ENCODE measurements around the gene SLCO4A1. TPM values are rescaled to one million over a fixed set of nuclear protein-coding genes. Genes with fewer than 3 reads are reported as not detected.

The SLCO4A1 gene
- total RNA-seq, 4 donors from 2014 or later, result 24.3 to 73.7 (median 40.5) TPM

DNA sequence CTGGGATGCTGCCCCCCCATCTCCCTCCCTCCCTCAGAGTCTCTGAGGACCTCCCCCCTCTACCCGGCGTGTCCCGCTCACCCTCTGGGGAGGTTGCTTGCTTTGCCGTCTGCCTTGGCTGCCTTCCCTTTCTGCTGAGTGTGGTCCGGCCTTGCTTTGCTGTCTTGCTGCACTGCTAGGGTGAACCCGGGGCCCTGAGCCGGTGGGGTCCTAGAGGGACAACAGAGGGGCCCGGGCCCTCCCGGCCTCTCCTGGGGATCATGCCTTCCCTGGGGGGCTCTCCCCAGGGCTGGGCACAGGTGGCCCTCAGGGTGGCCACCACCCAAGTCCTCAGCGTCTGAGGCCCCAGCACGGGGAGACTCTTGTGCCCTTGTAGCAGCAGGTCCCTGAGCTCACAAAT is 19.3 kb downstream of the SLCO4A1 start:
- Histone ChIP-seq H3K27me3 (peaks cover 0 to 14% of the 10 kb centered on the region in 2 donors), H3K4me3 (no peak overlapping the region), H3K9me3 (no peaks in the 10 kb centered on the region), H3K36me3 (no peaks in the 10 kb centered on the region), H3K27ac (no peak overlapping the region), H3K4me1 (peaks cover 0 to 9% (median 5%) of the 10 kb centered on the region in 4 donors)
- DNase-seq (ENCODE audit: low spot score in 2 of 2), result no peak
- 67 to 75% methylated on average over 7 to 11 of the region's 11 CpGs for WGBS, 2 donors
- no peak for TF ChIP-seq POLR2A (IDR thresholded peaks at IDR 0.05)
- TF ChIP-seq, protein P1, sequence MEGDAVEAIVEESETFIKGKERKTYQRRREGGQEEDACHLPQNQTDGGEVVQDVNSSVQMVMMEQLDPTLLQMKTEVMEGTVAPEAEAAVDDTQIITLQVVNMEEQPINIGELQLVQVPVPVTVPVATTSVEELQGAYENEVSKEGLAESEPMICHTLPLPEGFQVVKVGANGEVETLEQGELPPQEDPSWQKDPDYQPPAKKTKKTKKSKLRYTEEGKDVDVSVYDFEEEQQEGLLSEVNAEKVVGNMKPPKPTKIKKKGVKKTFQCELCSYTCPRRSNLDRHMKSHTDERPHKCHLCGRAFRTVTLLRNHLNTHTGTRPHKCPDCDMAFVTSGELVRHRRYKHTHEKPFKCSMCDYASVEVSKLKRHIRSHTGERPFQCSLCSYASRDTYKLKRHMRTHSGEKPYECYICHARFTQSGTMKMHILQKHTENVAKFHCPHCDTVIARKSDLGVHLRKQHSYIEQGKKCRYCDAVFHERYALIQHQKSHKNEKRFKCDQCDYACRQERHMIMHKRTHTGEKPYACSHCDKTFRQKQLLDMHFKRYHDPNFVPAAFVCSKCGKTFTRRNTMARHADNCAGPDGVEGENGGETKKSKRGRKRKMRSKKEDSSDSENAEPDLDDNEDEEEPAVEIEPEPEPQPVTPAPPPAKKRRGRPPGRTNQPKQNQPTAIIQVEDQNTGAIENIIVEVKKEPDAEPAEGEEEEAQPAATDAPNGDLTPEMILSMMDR (IDR thresholded peaks at IDR 0.05), result no peak
- TF ChIP-seq EP300 (IDR thresholded peaks at IDR 0.05), result no peak

DNA sequence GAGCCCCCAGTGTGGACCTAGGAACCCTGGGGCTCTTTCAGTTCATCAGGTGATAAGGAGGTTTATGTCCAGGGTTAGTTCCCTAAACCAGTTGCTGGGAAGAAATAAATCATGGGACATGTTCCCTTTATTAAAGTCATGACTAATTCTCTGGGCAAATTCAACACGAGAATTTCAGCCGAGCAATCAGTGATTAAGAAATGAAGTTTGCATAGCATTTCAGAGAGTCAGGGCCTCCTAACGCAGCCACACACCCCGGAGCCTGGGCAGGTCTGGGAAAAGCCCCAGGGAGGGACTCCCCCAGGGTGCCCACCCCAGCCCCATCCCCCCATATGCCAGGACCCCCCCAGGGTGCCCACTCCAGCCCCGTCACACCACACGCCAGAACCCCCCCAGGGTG is 20.1 kb downstream of the SLCO4A1 start:
- peaks cover 0 to 14% (median 13%) of the 10 kb centered on the region in 4 donors for H3K4me1 ChIP-seq
- no peaks in the 10 kb centered on the region for H3K9me3 ChIP-seq
- no peaks in the 10 kb centered on the region for H3K36me3 ChIP-seq
- H3K27me3 ChIP-seq, result peaks cover 0 to 22% of the 10 kb centered on the region in 2 donors
- peak in 1 of 2 donors; percentile 17 for TF ChIP-seq EP300 (IDR thresholded peaks at IDR 0.05)
- TF ChIP-seq, protein P1 (IDR thresholded peaks at IDR 0.05), result no peak
- 34 to 40% methylated on average over 4 of the region's 6 CpGs for WGBS, 2 donors
- H3K27ac ChIP-seq, result peak overlapping the region in 1 of 4 donors; percentile 11
- DNase-seq (ENCODE audit: low spot score in 2 of 2), result no peak
- no peak overlapping the region for H3K4me3 ChIP-seq

DNA sequence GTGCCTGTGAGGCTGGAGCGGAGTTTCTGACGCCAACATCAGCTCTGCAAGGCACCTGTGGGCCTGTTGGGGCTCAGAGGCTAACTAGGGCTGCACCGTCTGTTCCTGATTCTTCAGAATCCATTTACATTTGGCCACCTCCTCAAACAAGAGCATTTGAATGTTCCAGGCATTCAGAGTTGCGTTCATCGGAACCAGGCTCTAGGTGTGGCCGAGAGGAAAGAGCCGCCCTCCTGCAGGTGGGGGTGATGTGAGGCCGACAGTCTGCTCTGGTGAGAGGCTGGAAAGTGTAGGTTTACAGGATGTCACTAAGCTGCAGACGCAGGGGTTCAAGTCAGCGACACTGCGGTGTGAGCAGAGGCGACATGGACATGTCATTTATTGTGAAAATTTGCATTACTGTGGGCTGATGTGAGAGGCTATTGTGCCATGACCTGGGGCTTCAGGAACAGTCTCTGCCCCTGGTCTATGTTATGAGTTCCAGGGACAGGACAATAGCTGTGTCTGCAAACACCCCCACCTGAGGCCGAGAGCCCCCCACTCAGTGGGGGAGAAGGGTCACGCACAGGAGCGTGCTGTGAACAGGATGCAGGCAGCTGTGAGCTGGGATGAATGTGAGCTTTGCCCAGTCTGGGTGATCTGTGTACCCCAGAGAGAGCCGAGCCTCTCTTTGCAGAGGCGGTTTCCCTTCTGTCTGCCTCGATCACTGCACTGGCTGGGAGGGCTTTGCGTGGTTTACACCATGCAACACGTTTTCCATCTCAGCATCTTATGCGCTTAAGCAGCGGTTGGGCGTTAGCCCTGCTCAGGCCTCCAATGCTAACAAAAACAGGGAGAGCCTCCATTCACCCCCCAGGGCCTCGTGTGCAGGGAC is 21.1 kb downstream of the SLCO4A1 start:
- H3K27me3 ChIP-seq, result peaks cover 0 to 25% of the 10 kb centered on the region in 2 donors
- H3K4me3 ChIP-seq, result no peak overlapping the region
- H3K4me1 ChIP-seq, result peaks cover 0 to 23% (median 15%) of the 10 kb centered on the region in 4 donors
- no peak overlapping the region for H3K27ac ChIP-seq
- DNase-seq (ENCODE audit: low spot score in 2 of 2), result no peak
- H3K36me3 ChIP-seq, result no peaks in the 10 kb centered on the region
- H3K9me3 ChIP-seq, result no peaks in the 10 kb centered on the region
- WGBS, 2 donors, result 70 to 74% methylated on average over 24 of the region's 24 CpGs
- TF ChIP-seq, protein P1 (IDR thresholded peaks at IDR 0.05), result no peak
- TF ChIP-seq EP300 (IDR thresholded peaks at IDR 0.05), result no peak
- TF ChIP-seq POLR2A (IDR thresholded peaks at IDR 0.05), result no peak

DNA sequence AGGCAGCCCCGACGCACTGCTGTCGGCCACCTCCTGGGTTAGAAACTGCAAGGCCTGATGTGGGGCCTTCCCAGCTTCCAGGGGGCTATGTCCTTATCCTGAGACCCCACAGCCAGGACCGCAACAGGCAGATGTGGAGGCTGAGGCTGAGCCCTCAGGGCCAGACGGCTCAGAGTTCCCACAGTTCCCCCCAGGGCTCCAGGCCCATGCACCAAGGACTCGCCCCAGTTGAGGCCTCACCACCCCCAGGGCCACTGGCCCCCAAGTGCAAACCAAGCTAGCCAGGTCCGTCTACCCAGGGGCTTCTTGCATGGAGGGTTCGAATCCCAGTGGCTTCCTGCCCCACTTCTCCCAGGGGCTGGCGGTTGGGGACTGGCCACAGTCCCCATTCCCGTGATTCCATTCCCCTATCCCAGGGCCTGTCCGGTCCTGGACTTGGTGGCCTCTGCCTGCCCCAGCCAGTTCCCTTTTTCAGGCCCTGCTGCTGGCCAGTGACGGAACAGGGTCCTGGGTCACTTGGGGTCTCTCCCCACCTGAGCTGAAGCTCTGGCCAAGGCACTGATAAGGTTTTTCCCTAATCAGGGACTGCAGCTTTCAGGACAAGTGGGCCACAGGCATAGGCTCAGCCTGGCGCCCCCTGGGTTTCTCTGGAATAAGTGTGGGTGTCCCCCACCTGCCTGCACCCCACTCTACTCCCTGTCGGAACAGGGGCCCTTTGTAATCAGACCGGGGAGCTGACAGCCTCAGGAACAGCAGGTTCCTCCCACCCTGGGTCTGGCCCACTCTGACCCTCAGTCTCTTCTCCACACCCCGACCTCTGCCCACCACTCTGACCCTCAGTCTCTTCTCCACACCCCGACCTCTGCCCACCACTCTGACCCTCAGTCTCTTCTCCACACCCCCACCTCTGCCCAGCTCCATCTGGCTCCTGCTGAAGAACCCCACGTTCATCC is 22.0 kb downstream of the SLCO4A1 start:
- Histone ChIP-seq H3K36me3 (no peaks in the 10 kb centered on the region), H3K27ac (no peak overlapping the region), H3K4me1 (peaks cover 0 to 26% (median 15%) of the 10 kb centered on the region in 4 donors), H3K27me3 (peaks cover 0 to 25% of the 10 kb centered on the region in 2 donors), H3K9me3 (no peaks in the 10 kb centered on the region), H3K4me3 (no peak overlapping the region)
- WGBS, 2 donors, result 89 to 91% methylated on average over 17 to 18 of the region's 18 CpGs
- TF ChIP-seq, protein P1 (IDR thresholded peaks at IDR 0.05), result no peak
- TF ChIP-seq POLR2A (IDR thresholded peaks at IDR 0.05) (no peak), EP300 (IDR thresholded peaks at IDR 0.05) (no peak)
- DNase-seq (ENCODE audit: low spot score in 2 of 2), result no peak
